Activated naive CD4-positive, alpha-beta T cell treated with anti-CD3 and anti-CD28 coated beads, Interleukin-2, amount 10 ng/mL, durations not matched to agents 7 days and 5 days (primary cell): ENCODE measurements around the gene CASP7.
"Not testable (repeated sequence)": the region's sequence is repeated elsewhere in the genome, so short reads cannot be mapped to it uniquely, and the experiment has no call there.

Experiments used
- CTCF ChIA-PET: fragments of 350-600 bp; sonication (Branson Sonifier 250); formaldehyde crosslinking; loops from one replicate; lab custom pipeline; 2021; ENCODE audit warnings: antibody characterized with exemption; lab: Charles Lee
- DNase-seq: peaks from one replicate; pipeline ENCODE4 v3.0.0-alpha.2; 2020
- H3K27ac Mint-ChIP-seq: one replicate; pipeline ENCODE4 v1.8.0; 2021; ENCODE audit warnings: mild to moderate bottlenecking, moderate library complexity, mixed read lengths
- H3K27me3 Mint-ChIP-seq: one replicate; pipeline ENCODE4 v1.8.0; 2021; ENCODE audit warnings: mild to moderate bottlenecking, mixed read lengths
- H3K36me3 Mint-ChIP-seq: one replicate; pipeline ENCODE4 v1.8.0; 2021; ENCODE audit warnings: mixed read lengths
- H3K4me1 Mint-ChIP-seq: one replicate; pipeline ENCODE4 v1.8.0; 2021; ENCODE audit warnings: mixed read lengths
- H3K4me3 Mint-ChIP-seq: one replicate; pipeline ENCODE4 v1.8.0; 2021; ENCODE audit warnings: mild to moderate bottlenecking, moderate library complexity, mixed read lengths
- H3K9me3 Mint-ChIP-seq: one replicate; pipeline ENCODE4 v1.8.0; 2021; ENCODE audit warnings: mixed read lengths

Gene CASP7

GRCh38 chr10:113652456-113652855, 27.3 kb upstream of the CASP7 start:
- H3K36me3 Mint-ChIP-seq, H3K9me3 Mint-ChIP-seq, CTCF ChIA-PET, H3K4me3 Mint-ChIP-seq, H3K4me1 Mint-ChIP-seq, DNase-seq, H3K27ac Mint-ChIP-seq: not testable (repeated sequence)
- peaks cover 24% of the 10 kb centered on the region for H3K27me3 Mint-ChIP-seq

DNA sequence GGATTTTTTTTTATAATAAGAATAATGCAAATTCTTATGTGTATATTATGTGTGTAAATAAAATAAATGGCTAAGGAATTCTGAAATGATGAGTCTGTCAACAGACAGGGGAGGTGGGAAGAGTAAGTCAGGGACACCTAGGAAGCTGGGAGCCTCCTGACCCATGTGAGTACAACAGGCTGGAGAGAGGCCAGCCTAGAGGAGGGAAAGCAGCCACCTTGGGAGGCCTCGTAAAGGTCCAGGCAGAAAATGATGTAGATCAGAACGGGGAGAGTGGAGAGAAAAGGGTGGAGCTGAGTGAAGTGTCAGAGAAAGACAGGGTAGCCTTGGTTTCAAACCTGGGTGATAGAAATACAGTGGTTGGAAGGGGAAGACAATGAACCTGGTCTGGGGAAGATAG, 22.8 kb upstream of the CASP7 start:
- no peak for DNase-seq
- no peaks in the 10 kb centered on the region for H3K36me3 Mint-ChIP-seq
- H3K4me1 Mint-ChIP-seq = no peaks in the 10 kb centered on the region
- no peak overlapping the region for H3K4me3 Mint-ChIP-seq
- H3K27me3 Mint-ChIP-seq = peaks cover 26% of the 10 kb centered on the region
- CTCF ChIA-PET = no interaction called here
- no peaks in the 10 kb centered on the region for H3K9me3 Mint-ChIP-seq
- peak overlapping the region; percentile 38 for H3K27ac Mint-ChIP-seq

- CTCF ChIA-PET = no interaction called here
- Mint-ChIP-seq H3K36me3 (no peaks in the 10 kb centered on the region), H3K4me1 (no peaks in the 10 kb centered on the region), H3K4me3 (no peak overlapping the region), H3K27me3 (peaks cover 26% of the 10 kb centered on the region), H3K9me3 (no peaks in the 10 kb centered on the region), H3K27ac (no peak overlapping the region)
- DNase-seq = no peak
Observed at GRCh38 chr10:113657544-113657943, 22.2 kb upstream of the CASP7 start.

GRCh38 chr10:113661332-113661731, 18.4 kb upstream of the CASP7 start:
- Mint-ChIP-seq H3K27ac (no peak overlapping the region), H3K36me3 (no peaks in the 10 kb centered on the region), H3K4me3 (no peak overlapping the region), H3K9me3 (no peaks in the 10 kb centered on the region), H3K4me1 (no peaks in the 10 kb centered on the region), H3K27me3 (peaks cover 17% of the 10 kb centered on the region)
- DNase-seq = no peak
- CTCF ChIA-PET = no interaction called here

- Mint-ChIP-seq H3K36me3 (no peaks in the 10 kb centered on the region), H3K4me3 (no peak overlapping the region), H3K4me1 (peaks cover 6% of the 10 kb centered on the region), H3K9me3 (no peaks in the 10 kb centered on the region), H3K27ac (no peak overlapping the region), H3K27me3 (peaks cover 14% of the 10 kb centered on the region)
- CTCF ChIA-PET = no interaction called here
- no peak for DNase-seq
Observed at GRCh38 chr10:113663142-113663541, 16.6 kb upstream of the CASP7 start.

- no peak within 1 kb of the TSS for H3K27ac Mint-ChIP-seq
- no peaks in the 10 kb centered on the region for H3K9me3 Mint-ChIP-seq
- DNase-seq = no peak
- no peaks in the 10 kb centered on the region for H3K36me3 Mint-ChIP-seq
- no peak within 1 kb of the TSS for H3K4me3 Mint-ChIP-seq
- H3K27me3 Mint-ChIP-seq = peaks cover 15% of the 10 kb centered on the region
- peaks cover 6% of the 10 kb centered on the region for H3K4me1 Mint-ChIP-seq
- CTCF ChIA-PET = no interaction called here
Observed at GRCh38 chr10:113663908-113664307, 15.8 kb upstream of the CASP7 start, which contains the start of gene NRAP. Gene NRAP, minus strand, starts transcription at chr10:113664041. Its CDS starts 159 bp downstream, at chr10:113663882.

DNA sequence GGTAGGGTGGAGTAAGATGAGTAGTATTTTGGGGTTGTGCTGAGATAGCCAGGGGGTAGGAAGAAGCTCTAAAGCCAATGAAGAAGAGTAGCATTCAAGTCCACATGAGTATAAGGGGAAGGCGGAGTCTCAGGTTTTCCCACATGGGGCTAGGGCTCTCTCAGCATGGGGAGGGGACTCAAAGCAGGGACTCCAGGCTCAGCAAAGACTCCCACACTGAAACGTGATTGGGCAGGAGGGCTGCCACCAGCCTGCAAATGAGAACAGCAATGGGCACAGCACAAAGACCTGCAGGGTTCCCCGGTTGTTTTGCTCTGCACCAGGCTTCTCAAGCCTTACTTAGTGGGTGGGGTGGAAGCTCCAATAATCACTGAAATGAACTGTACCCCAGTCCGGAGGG, 14.4 kb upstream of the CASP7 start:
- no peak overlapping the region for H3K4me3 Mint-ChIP-seq
- DNase-seq = no peak
- H3K4me1 Mint-ChIP-seq = peaks cover 6% of the 10 kb centered on the region
- CTCF ChIA-PET = no interaction called here
- peaks cover 14% of the 10 kb centered on the region for H3K27me3 Mint-ChIP-seq
- H3K36me3 Mint-ChIP-seq = no peaks in the 10 kb centered on the region
- H3K9me3 Mint-ChIP-seq = peaks cover 5% of the 10 kb centered on the region
- no peak overlapping the region for H3K27ac Mint-ChIP-seq

DNA sequence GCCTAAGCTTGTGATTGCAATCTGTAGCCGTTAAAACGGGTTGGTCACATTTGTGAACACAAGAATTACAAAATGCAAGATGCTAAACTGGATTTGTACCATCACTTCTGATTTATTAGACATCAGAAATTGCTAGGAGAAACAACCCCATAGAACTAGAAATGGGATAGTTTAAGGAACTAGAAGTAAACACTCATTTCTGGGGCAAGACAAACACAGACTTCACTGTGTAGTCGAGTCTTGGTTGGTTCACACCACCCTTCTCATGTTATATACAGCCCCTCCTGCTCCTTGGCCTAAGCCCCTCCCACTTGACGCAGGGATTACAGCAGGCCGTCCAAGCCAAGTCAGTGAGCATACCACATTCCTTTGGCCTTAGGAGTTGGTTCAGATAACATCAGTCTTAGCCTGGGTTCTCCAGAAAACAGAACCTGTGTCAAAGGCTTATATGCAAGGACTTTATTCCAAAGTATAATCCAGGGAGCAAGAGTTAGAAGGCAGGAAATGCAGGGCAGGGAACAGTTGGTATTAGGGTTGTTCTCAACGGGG, 13.8 kb upstream of the CASP7 start:
- CTCF ChIA-PET = no interaction called here
- Mint-ChIP-seq H3K36me3 (no peaks in the 10 kb centered on the region), H3K9me3 (peaks cover 9% of the 10 kb centered on the region), H3K4me1 (peaks cover 6% of the 10 kb centered on the region), H3K27ac (no peak overlapping the region), H3K27me3 (peaks cover 19% of the 10 kb centered on the region), H3K4me3 (no peak overlapping the region)
- DNase-seq = no peak

DNA sequence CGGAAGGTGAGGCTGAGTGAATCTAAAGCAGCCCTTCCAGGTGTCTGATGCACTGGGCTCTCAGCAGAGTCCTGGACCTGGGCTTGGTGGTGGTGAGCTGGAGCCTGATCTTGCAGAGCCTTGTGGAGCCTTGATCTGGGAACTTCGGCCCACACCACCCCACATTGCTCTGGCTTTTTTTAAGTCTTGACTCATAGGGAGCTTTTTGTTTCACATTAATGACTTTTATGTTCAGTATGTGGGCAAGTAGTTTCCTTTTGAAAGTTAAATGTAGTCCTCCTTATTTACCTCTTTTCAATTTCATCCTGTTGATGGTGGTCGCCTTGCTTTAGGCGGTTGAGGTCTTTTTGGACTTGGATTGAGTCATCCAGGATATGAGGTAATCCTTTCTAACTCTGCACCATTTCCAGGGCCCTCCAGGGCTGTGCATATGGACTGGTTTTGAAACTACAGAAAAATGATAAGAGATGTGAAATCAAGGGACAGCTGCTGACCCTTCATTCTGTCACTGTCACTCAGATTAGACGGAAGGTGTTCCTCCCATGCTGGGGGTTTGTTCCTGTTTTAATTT, 12.9 kb upstream of the CASP7 start:
- H3K27ac Mint-ChIP-seq = peak overlapping the region; percentile 34
- no peaks in the 10 kb centered on the region for H3K36me3 Mint-ChIP-seq
- CTCF ChIA-PET = interaction anchor here (0.6 to 1.1 kb wide), 2 partner anchors 12 to 93 kb away, joined by 3 read pairs; no protein-coding TSS in a partner anchor
- H3K4me3 Mint-ChIP-seq = no peak overlapping the region
- H3K9me3 Mint-ChIP-seq = peaks cover 9% of the 10 kb centered on the region
- peaks cover 6% of the 10 kb centered on the region for H3K4me1 Mint-ChIP-seq
- H3K27me3 Mint-ChIP-seq = peaks cover 28% of the 10 kb centered on the region
- DNase-seq = peak; percentile 25

GRCh38 chr10:113680190-113681111, 739 bp downstream of the CASP7 start:
- peak overlapping the region; percentile 91 for H3K4me3 Mint-ChIP-seq
- peak overlapping the region; percentile 90 for H3K27ac Mint-ChIP-seq
- peaks cover 4% of the 10 kb centered on the region for H3K27me3 Mint-ChIP-seq
- peaks cover 32% of the 10 kb centered on the region for H3K36me3 Mint-ChIP-seq
- CTCF ChIA-PET = interaction anchor here (1.5 kb wide), 1 partner anchor 11 kb away, joined by 5 read pairs; no protein-coding TSS in a partner anchor
- DNase-seq = peak; percentile 27
- H3K9me3 Mint-ChIP-seq = peaks cover 12% of the 10 kb centered on the region
- H3K4me1 Mint-ChIP-seq = peaks cover 42% of the 10 kb centered on the region

DNA sequence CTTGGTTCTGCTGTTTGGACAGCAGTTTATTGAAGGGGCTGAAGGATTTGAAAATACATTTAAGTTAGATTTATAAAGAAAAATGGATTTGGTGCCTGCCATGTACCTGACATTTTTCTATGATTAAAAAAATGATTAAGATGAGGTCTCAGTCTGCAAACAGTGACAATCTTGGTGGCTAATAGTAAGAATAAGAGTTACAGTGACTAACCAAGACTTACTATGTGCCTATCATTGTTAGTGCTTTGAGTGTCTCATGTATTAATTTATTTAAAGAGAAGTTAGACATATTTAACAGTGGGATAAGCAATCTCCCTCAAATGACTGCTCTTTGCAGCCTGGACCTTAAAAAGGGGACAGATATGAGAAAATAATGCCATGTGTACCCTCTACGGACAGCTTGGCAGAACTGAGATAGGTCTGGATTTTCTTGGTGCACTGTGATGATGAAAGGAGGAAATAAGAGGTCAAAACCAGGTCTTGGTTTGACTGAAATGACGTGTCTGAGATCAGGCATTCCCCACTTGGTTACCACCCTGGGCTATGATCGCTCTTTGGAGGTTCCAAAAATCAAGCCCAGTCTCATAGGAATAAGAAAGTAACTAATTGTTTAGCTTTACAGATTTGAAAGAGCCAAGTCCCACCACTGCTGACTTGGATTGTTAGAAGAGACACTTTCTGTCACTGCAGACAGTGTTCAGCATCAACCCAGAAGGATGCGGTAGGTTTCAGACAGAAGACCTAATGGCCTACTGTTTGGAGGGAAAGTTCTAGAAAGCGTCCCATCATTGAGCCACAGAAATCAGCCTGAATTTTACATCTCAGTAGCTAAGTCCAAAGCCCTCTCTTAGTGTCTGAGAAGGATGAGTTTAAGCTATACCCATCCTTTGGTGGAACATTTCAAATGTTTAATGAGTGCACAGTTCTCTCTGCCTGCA, 2.1 kb downstream of the CASP7 start:
- H3K4me3 Mint-ChIP-seq = peak overlapping the region; percentile 91
- H3K4me1 Mint-ChIP-seq = peaks cover 42% of the 10 kb centered on the region
- peaks cover 42% of the 10 kb centered on the region for H3K36me3 Mint-ChIP-seq
- peaks cover 4% of the 10 kb centered on the region for H3K27me3 Mint-ChIP-seq
- peaks cover 21% of the 10 kb centered on the region for H3K9me3 Mint-ChIP-seq
- no peak for DNase-seq
- H3K27ac Mint-ChIP-seq = peak overlapping the region; percentile 90
- CTCF ChIA-PET = interaction anchor here (0.6 kb wide), 1 partner anchor 31 kb away, joined by 3 read pairs; no protein-coding TSS in a partner anchor

DNA sequence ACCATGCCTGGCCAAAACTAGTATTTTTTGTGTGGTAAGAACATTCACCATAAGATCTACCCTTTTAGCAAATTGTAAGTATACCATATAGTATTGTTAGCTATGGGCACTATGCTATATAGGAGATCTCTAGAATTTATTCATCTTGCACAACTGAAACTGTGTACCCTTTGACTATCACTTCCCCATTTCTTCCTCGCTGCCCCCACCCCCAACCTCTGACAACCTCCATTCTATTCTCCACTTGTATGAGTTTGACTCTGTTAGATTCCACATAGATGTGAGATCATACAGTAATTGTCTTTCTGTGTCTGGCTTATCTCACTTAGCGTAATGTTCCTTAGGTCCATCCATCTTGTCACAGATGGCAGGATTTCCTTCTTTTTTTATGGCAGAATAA, 3.6 kb downstream of the CASP7 start:
- peaks cover 48% of the 10 kb centered on the region for H3K4me1 Mint-ChIP-seq
- no peak for DNase-seq
- peaks cover 4% of the 10 kb centered on the region for H3K27me3 Mint-ChIP-seq
- H3K36me3 Mint-ChIP-seq = peaks cover 56% of the 10 kb centered on the region
- H3K9me3 Mint-ChIP-seq = peaks cover 35% of the 10 kb centered on the region
- no peak overlapping the region for H3K27ac Mint-ChIP-seq
- CTCF ChIA-PET = no interaction called here
- no peak overlapping the region for H3K4me3 Mint-ChIP-seq

DNA sequence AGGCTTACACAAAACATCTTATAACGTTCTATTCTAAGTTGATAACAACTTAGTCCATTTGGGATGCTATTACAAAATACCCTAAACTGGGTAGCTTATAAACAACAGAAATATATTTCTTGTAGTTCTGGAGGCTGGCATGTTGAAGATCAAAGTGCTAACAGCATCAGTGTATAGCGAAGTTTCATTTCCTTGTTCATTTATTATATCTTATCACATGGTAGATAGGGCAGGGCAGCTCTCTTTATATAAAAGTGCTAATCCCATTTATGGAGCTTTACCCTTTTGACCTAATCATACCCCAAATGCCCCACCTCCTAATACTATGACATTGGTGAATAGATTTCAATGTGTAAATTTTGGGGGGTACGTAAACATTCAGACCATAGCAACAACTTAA, 6.3 kb downstream of the CASP7 start:
- H3K27me3 Mint-ChIP-seq = no peaks in the 10 kb centered on the region

More for the DNA sequence above, 6.3 kb downstream of the CASP7 start:
- CTCF ChIA-PET = interaction anchor here (0.9 kb wide), 1 partner anchor 11 kb away, joined by 3 read pairs; no protein-coding TSS in a partner anchor
- Mint-ChIP-seq H3K4me1 (peaks cover 54% of the 10 kb centered on the region), H3K9me3 (peaks cover 52% of the 10 kb centered on the region), H3K36me3 (peaks cover 82% of the 10 kb centered on the region), H3K4me3 (no peak overlapping the region), H3K27ac (no peak overlapping the region)
- DNase-seq = no peak
